ENCODE data around the gene ZMYND15. TPM values are rescaled to one million over a fixed set of nuclear protein-coding genes. Genes with fewer than 3 reads are reported as not detected.

ZMYND15 gene
- total RNA-seq = 0.13 and 0.16 TPM in 2 replicates

GRCh38 chr17:4739122-4740024 lies at the start of gene ZMYND15, which contains the start of gene CXCL16:
Gene ZMYND15, plus strand, starts transcription at chr17:4739833. Its CDS starts 716 bp downstream, at chr17:4740549.
Gene CXCL16, minus strand, starts transcription at chr17:4739928. Its CDS starts 589 bp downstream, at chr17:4739339.

DNA sequence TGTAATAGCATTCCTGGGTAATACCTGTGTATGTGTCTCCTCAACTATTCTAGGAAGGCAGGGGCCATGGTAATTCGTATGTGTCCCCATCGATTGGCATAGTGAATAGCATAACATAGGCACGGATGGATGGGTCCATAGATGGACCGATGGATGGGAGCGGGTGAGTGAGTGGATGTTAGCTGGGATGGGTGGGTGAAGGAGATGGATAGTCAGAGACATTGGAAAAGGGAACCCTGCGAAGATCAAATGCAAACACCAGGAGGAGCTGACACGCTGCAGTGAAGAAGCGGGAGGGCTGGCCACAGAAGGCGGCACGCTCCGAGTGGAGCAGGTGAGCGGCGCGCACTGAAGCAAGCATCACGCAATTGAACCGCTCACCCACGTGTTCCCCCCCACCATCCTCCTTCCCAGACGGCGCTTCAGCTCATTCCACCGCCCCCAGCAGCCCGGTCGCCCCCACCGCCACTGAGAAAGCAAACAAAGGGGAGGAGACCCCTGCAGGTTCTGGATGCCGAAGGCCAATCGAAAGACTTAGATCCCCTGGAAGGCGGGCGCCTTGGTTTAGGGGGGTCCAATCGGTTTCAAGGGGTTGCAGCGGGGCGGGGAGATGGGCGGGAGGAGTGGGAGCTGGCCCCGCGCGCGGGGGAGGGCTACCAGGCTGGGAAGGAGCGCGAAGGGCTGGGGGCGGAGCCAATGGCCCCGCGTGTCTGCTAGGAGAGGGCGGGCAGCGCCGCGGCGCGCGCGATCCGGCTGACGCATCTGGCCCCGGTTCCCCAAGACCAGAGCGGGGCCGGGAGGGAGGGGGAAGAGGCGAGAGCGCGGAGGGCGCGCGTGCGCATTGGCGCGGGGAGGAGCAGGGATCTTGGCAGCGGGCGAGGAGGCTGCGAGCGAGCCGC lies 29.6 kb upstream of the ZMYND15 start, which contains the start of gene ARRB2:
ARRB2 (plus strand) TSS at position 839 of the 899 bp plus-strand sequence. CDS start 90 bp downstream, outside the sequence.

DNA sequence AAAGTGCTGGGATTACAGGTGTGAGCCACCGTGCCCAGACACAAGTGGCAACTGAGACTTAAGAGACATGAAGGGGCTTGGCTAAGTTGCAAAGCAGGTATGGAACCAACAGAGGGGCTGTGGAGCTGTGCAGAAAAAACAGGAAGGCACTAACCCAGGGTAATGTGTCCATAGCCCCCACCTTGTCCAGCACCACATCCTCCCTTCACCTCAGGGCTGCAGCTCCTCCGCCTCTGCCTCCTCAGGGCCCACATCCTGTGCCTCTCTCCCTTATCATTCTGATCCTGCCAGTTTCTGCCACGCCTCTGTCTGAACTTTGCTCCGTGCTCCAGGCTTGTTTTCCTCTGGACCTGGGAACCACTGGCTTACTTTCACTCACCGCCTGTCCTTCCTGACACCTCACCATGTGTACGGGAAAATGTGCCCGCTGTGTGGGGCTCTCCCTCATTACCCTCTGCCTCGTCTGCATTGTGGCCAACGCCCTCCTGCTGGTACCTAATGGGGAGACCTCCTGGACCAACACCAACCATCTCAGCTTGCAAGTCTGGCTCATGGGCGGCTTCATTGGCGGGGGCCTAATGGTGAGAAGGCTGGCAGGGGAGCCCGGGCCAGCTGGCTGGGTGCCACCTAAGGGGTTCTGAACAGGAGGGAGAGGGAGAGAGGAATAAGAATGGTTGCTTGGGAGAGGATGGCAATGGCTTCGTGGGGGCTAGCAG lies 32.0 kb downstream of the ZMYND15 start, which contains the start of gene TM4SF5:
TM4SF5 (plus strand) TSS at position 368 of the 716 bp plus-strand sequence; CDS start at position 405, 37 bp downstream.

GRCh38 chr17:4786106-4786511 lies 46.5 kb downstream of the ZMYND15 start, which contains the start of gene VMO1:
Gene VMO1, minus strand, starts transcription at chr17:4786364. Its CDS starts 12 bp downstream, at chr17:4786352.

GRCh38 chr17:4788807-4789700 lies 49.4 kb downstream of the ZMYND15 start, which contains the start of gene GLTPD2:
Gene GLTPD2, plus strand, starts transcription at chr17:4788964. Its CDS starts 48 bp downstream, at chr17:4789012.

Other genes starting within 250 kb of the ZMYND15 start
- 22.2 and 106 TPM in 2 replicates for gene SPNS2, start 241.0 kb upstream of the ZMYND15 start, total RNA-seq
- gene MYBBP1A, start 184.4 kb upstream of the ZMYND15 start, total RNA-seq = 76.8 and 109 TPM in 2 replicates
- not detected in 2 replicates for gene GGT6, start 179.3 kb upstream of the ZMYND15 start, total RNA-seq
- 0.33 and 16.9 TPM in 2 replicates for gene SMTNL2, start 155.3 kb upstream of the ZMYND15 start, total RNA-seq
- under 0.01 TPM in 1 of 2 replicates, not detected in the other for gene ALOX15, start 98.2 kb upstream of the ZMYND15 start, total RNA-seq
- 51.6 and 56.2 TPM in 2 replicates for gene PELP1, start 35.7 kb upstream of the ZMYND15 start, total RNA-seq
- 9.0 and 10.3 TPM in 2 replicates for gene ARRB2, start 29.2 kb upstream of the ZMYND15 start, total RNA-seq
- gene MED11, start 8.4 kb upstream of the ZMYND15 start, total RNA-seq = 17.1 and 22.3 TPM in 2 replicates
- 2.1 and 10.4 TPM in 2 replicates for gene CXCL16, start 95 bp downstream of the ZMYND15 start, total RNA-seq
- gene TM4SF5, start 32.1 kb downstream of the ZMYND15 start, total RNA-seq = not detected in 2 replicates
- 1.1 TPM in 1 of 2 replicates, not detected in the other for gene VMO1, start 46.5 kb downstream of the ZMYND15 start, total RNA-seq
- gene GLTPD2, start 49.1 kb downstream of the ZMYND15 start, total RNA-seq = 0.49 TPM in 1 of 2 replicates, not detected in the other
- 181 and 242 TPM in 2 replicates for gene PSMB6, start 56.3 kb downstream of the ZMYND15 start, total RNA-seq
- 13.5 and 30.9 TPM in 2 replicates for gene PLD2, start 67.3 kb downstream of the ZMYND15 start, total RNA-seq
- gene MINK1, start 93.5 kb downstream of the ZMYND15 start, total RNA-seq = 18.9 and 22.6 TPM in 2 replicates
- 1.8 and 8.4 TPM in 2 replicates for gene C17orf107, start 159.7 kb downstream of the ZMYND15 start, total RNA-seq
- 0.16 and 1.4 TPM in 2 replicates for gene CHRNE, start 163.3 kb downstream of the ZMYND15 start, total RNA-seq
- not detected in 2 replicates for gene GP1BA, start 192.4 kb downstream of the ZMYND15 start, total RNA-seq
- 66.6 and 80.7 TPM in 2 replicates for gene SLC25A11, start 200.2 kb downstream of the ZMYND15 start, total RNA-seq
- gene RNF167, start 200.4 kb downstream of the ZMYND15 start, total RNA-seq = 53.3 and 56.0 TPM in 2 replicates
- 1,852 and 3,641 TPM in 2 replicates for gene PFN1, start 208.7 kb downstream of the ZMYND15 start, total RNA-seq
- gene ENO3, start 211.3 kb downstream of the ZMYND15 start, total RNA-seq = 2.0 and 5.2 TPM in 2 replicates
- gene SPAG7, start 228.0 kb downstream of the ZMYND15 start, total RNA-seq = 41.7 and 55.0 TPM in 2 replicates
- gene CAMTA2, start 247.8 kb downstream of the ZMYND15 start, total RNA-seq = 21.5 and 30.9 TPM in 2 replicates